CD4-positive, alpha-beta T cell treated with Interleukin-2 at 100 ng/mL for 4 hours (primary cell): ENCODE results near the gene AP1M1.
A peak's percentile ranks its signal among the peaks of the same experiment; 100 is the strongest.

ENCODE experiments used
- DNase-seq: peaks from one replicate; pipeline ENCODE4 v3.0.0-alpha.2; 2020; ENCODE audit warnings: low spot score

AP1M1 gene

GRCh38 chr19:16232127-16232526, 34.4 kb downstream of the AP1M1 start:
- DNase-seq: no peak

- DNase-seq: no peak
These were observed 34.9 kb downstream of the AP1M1 start for GRCh38 chr19:16232568-16232967.

DNA sequence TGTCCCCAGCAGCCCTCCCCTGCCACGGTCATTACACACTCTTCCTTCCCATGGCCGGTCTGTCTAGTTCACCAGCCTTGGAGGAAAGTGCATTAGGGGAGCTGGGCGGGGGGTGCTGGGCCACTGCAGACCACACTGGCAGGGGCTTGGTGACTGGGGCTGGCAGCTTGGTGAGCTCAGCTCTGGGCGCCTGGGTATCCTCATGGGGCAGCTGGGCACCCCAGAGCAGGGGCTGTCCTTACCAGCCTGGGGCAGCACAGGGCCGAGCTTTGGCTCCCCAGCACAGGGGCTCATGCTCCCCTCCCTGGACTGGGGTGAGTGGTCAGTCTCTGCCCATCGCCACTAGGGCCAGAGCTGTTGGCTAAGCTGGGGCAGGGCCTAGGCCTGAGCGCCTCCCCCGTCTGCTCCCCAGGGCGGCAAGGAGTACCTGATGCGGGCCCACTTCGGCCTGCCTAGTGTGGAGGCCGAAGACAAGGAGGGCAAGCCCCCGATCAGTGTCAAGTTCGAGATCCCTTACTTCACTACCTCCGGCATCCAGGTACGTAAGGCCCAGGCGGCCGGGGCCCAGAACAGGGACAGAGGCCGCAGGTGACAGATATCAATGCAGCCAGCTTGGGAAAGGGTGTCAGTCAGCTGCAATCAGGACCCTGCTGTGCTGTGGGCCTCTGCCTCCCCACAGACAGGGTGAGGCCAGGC, 35.5 kb downstream of the AP1M1 start:
- no peak for DNase-seq

DNA sequence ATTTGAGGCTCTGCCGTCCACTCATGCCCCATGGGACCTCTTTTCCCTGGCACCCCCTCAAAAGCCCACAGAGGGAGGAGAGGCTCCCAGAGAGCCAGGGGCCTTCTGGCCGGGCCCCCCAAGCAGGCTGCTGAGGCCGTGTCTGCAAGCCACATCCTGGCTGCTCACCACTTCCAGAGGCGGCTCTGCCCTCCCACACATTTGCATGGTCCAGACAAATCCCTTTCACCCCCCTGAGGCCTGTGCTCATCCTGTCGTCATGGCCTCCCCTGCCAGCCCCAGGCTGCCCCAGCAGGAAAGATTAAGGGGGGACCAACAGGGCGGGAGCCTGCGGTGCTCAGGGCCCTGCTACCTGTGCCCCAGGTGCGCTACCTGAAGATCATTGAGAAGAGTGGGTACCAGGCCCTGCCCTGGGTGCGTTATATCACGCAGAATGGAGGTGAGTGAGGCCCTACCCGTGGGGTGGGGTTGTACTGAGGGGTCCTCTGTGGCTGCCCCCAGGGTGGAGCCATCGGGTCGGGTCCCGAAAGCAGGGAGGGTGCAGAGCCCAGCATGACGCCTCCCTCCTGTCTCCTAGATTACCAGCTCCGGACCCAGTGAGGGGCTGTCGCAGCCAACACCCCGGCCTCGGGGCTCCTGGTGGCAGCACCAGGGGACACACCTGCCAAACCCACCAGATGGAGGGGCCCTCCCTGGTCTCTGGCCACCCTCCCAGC, 36.3 kb downstream of the AP1M1 start:
- DNase-seq: no peak

DNA sequence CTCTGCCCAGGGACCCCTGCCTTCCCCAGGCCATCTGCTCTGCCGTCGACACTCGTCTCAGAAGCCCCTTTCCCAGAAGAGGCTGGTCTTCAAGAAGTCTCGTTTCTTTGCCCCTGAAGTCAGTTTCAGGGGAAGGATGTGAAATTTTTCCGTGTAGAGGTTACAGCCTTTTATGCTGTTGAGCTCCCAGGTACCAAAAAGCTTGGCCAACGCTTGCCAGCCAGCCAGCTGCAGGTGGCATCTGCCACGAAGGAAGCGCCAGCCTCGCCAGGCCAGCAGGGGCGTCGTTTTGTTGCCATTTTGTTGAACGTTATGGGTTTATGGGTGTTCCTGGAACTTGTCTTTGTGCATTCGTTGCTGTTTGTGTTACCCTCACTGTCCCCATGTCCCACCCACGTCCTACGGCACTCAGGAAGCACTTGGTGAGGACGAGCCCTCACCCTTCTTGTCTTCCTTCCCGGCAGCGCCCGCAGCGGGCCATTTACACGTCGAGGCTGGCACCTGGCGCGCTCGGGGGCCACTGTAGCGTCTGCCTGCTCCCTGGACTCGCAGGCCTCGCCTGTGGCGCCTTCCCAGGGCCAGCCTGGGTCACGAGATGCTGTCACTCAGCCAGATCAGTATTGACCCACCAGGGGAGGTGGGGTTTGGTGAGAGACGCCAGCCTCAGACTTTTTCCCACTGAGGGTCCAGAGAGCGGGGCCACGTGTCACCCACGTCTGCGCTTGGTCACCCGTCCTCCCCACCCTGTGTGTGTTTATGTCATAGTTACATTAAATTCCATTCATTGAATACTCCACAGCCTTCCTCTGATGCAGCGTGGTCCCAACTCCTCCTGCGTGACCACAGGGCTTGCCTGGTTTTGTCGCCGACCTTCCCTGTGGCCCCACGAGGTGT, 37.1 kb downstream of the AP1M1 start:
- DNase-seq: no peak

GRCh38 chr19:16235811-16236652, 38.3 kb downstream of the AP1M1 start:
- no peak for DNase-seq

DNA sequence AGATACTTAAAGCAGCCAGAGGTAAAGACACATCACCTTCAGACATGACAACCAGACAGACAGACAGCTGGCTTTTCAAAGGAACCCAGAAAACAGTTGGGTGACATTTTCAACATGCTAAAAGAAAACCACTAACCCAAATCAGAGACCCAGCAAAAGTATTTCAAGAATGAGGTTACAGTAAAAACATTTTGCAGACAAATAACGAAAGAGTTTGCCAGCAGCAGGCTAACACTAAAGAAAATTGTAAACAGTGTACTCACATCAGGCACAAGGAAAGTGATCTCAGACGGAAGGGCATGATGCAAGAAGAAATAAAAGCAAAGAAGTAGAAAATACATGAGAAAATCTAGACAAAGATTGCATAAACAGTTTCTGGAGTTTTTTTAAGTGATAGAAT, 46.4 kb downstream of the AP1M1 start:
- no peak for DNase-seq

DNA sequence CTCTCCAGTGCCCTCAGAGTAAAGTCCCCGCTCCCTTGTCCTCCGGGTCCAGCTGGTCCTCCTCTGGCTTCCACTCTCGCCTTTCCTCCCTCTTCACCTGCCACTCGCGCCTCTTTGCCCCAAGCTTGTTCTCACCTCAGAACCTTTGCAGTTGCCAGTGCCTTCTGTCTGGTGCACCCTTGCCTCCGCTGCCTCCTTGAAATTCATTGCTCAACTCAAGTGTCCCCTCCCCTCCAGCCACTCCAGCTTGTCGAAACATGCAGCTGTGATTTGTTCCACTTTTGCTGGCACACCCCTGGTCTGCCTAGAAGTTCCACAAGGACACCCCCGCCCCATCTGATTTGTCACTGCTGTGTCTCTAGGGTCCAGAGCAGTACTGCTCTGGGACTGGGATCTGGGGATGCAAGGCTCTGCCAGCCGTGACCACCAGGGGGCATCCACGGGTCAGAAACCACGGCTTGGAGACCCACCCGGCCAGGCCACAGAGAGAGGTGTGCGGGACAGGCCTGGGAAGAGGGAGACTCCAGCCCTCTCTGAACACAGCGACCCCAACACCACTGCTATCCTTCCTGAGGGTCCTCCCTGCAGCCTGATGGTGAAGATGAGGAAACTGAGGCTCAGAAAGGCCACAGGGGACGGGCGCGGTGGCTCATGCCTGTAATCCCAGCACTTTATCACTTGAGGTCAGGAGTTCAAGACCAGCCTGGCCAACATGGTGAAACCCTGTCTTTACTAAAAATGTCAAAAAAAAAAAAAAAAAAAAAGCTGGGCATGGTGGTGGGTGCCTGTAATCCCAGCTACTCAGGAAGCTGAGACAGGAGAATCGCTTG, 49.9 kb downstream of the AP1M1 start:
- DNase-seq: peak; percentile 85

GRCh38 chr19:16248380-16249023, 50.8 kb downstream of the AP1M1 start:
- DNase-seq: no peak

GRCh38 chr19:16249826-16250404, 52.2 kb downstream of the AP1M1 start:
- no peak for DNase-seq

GRCh38 chr19:16252459-16253205, 54.9 kb downstream of the AP1M1 start:
- DNase-seq: no peak

GRCh38 chr19:16254851-16255408, 57.2 kb downstream of the AP1M1 start:
- no peak for DNase-seq

GRCh38 chr19:16257509-16258002, 59.8 kb downstream of the AP1M1 start:
- no peak for DNase-seq

GRCh38 chr19:16258440-16258903, 60.8 kb downstream of the AP1M1 start:
- DNase-seq: no peak

GRCh38 chr19:16259385-16260159, 61.9 kb downstream of the AP1M1 start:
- DNase-seq: no peak

DNA sequence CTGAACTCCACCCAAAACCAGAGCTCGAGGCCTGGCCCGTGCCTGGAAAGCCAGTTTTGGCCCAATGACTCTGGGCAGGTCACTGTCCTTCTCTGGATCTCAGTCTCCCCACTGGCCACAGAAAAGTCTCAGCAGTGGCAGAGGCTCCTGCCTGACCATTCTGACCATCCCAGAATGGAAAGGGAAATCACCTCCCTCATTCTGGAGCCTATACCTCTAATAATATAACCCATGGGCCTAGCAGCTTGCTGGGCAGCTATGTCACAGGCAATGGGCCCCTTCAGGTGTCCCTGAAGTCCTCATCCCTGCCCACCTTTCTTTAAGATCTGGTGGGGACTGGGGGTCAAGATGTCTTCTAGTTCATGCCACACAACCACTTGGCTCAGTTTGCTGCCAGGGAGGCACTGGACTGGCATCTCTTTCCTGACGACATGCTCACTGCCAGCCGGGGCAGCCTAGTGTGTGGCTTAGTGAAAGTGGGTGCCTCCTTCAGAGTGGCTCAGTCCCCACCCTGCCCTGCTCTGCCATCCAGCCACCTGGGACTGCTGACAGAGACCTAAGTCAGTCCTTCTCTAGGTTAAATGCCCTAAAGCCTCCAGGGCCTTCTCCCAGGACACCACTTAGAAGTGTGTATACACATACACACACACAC, 62.6 kb downstream of the AP1M1 start:
- DNase-seq: no peak

- DNase-seq: no peak
These were observed 63.1 kb downstream of the AP1M1 start for GRCh38 chr19:16260812-16261161.
